Thyroid gland (tissue), 4 donors: ENCODE results near the gene NPAS2. TPM values are rescaled to one million over a fixed set of nuclear protein-coding genes. Genes with fewer than 3 reads are reported as not detected.
A peak's percentile ranks its signal among the peaks of the same experiment; 100 is the strongest.

Experiments
- DNase-seq, 2 donors: peaks; one replicate each; pipeline ENCODE4 v3.0.0-alpha.2; 2019
- H3K27ac ChIP-seq, 3 donors: fragments of 200-600 bp; sonication (generic); 1 replicate in 2 of 3; 2 replicates in 1 of 3; pipeline ENCODE4 v1.5.1; 2016 to 2019; ENCODE audit warnings: mild to moderate bottlenecking in 1 of 3, moderate library complexity in 1 of 3
- H3K27me3 ChIP-seq: fragments of 200-600 bp; sonication (generic); one replicate; pipeline ENCODE4 v1.5.1; 2019
- H3K36me3 ChIP-seq, 2 donors: fragments of 200-600 bp; sonication (generic); one replicate each; pipeline ENCODE4 v1.5.1; 2016 to 2019
- H3K4me1 ChIP-seq, 2 donors: fragments of 200-600 bp; sonication (generic); one replicate each; pipeline ENCODE4 v1.5.1; 2017 to 2019
- H3K4me3 ChIP-seq, 3 donors: fragments of 200-600 bp; sonication (generic); replicated peaks in 1 of 3; 1 replicate in 2 of 3; 2 replicates in 1 of 3; pipeline ENCODE4 v1.5.1; 2016; ENCODE audit warnings: mild to moderate bottlenecking in 1 of 3
- H3K9me3 ChIP-seq: fragments of 200-600 bp; sonication (generic); one replicate; pipeline ENCODE4 v1.5.1; 2017
- POLR2A ChIP-seq, 2 donors: fragments of 450-650 bp; IDR thresholded peaks; one replicate each; pipeline ENCODE4 v1.6.1; 2017; ENCODE audit warnings: antibody characterized with exemption in 2 of 2, mild to moderate bottlenecking in 2 of 2, moderate library complexity in 1 of 2
- WGBS, 2 donors: methylation state at CpG; one replicate each; pipeline ENCODE4 v1.1.5; 2017; 5-methylcytosine and 5-hydroxymethylcytosine counted together
- intact Hi-C: fragments of 100-400 bp; cut with DNase I; formaldehyde crosslinking; loops from one replicate; pipeline ENCODE4 v1.15.1; 2023
- total RNA-seq, 4 donors: library from RNA; depleted of rRNA; stranded (reverse); fragments of >200 nt; gene quantifications; one replicate each; pipeline ENCODE4 v1.2.3, GENCODE V29; 2016
- TF ChIP-seq, protein P1 (sequence below), 6 experiments: fragments of 200-600 bp in 3 of 6; fragments of 450-650 bp in 3 of 6; sonication (generic) in 3 of 6; IDR thresholded peaks; one replicate each; pipeline ENCODE4 v1.5.1; 2016 to 2019; ENCODE audit warnings: antibody characterized with exemption in 6 of 6, mild to moderate bottlenecking in 2 of 6, inconsistent platforms in 1 of 6, moderate library complexity in 1 of 6

NPAS2 gene
- total RNA-seq, 4 donors from 2014 or later: 12.7 to 22.8 (median 16.1) TPM

DNA sequence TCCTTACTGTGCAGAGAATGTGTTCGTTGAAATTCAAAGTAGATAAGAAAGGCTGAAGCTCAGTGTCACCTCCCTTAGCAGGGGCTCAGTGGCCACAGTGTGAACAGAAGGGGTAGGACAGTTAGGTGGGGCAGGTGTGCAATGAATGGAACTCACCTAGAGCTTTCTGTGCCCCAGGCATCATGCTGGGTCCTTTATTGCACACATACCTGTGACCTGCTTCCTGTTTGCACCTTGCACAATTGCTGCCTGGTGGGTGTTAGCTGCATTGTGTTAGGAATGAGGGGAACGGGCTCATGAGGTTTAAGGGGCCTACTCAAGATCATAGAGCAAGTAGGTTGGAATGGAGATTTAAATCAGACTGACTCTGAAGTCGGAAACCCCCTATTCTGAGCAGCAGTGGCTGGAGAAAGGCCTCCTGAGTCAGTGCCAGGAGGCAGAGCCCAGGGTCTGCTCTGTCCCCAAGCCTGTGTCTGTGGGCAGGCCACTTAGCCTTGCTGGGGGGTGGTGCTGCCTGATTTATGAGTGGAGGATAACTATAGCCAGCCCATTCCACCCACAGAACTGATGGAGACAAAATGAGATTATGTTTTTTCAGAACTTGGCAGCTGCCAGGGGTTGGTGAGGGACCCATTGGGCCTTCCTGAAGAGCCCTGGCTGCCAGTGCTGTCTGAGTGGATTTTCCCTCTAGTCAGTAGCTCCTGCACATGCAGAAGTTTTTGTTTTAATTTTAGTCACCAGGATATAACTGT lies 76.2 kb downstream of the NPAS2 start:
- TF ChIP-seq POLR2A (IDR thresholded peaks at IDR 0.05): no peak
- TF ChIP-seq, protein P1, sequence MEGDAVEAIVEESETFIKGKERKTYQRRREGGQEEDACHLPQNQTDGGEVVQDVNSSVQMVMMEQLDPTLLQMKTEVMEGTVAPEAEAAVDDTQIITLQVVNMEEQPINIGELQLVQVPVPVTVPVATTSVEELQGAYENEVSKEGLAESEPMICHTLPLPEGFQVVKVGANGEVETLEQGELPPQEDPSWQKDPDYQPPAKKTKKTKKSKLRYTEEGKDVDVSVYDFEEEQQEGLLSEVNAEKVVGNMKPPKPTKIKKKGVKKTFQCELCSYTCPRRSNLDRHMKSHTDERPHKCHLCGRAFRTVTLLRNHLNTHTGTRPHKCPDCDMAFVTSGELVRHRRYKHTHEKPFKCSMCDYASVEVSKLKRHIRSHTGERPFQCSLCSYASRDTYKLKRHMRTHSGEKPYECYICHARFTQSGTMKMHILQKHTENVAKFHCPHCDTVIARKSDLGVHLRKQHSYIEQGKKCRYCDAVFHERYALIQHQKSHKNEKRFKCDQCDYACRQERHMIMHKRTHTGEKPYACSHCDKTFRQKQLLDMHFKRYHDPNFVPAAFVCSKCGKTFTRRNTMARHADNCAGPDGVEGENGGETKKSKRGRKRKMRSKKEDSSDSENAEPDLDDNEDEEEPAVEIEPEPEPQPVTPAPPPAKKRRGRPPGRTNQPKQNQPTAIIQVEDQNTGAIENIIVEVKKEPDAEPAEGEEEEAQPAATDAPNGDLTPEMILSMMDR (IDR thresholded peaks at IDR 0.05): no peak
- Histone ChIP-seq H3K9me3 (no peaks in the 10 kb centered on the region), H3K4me3 (no peak overlapping the region), H3K27ac (peak overlapping the region; percentile 34 to 83 (median 76)), H3K4me1 (peaks cover 19 to 20% of the 10 kb centered on the region in 2 donors), H3K27me3 (no peaks in the 10 kb centered on the region), H3K36me3 (no peaks in the 10 kb centered on the region)
- DNase-seq: peak; percentile 56 to 64
- 46 to 51% methylated on average over 3 of the region's 3 CpGs for WGBS, 2 donors
- intact Hi-C loops: loop anchor here (10.0 kb wide), 1 partner anchor 71 kb away; the partner anchor contains the start of gene NPAS2

DNA sequence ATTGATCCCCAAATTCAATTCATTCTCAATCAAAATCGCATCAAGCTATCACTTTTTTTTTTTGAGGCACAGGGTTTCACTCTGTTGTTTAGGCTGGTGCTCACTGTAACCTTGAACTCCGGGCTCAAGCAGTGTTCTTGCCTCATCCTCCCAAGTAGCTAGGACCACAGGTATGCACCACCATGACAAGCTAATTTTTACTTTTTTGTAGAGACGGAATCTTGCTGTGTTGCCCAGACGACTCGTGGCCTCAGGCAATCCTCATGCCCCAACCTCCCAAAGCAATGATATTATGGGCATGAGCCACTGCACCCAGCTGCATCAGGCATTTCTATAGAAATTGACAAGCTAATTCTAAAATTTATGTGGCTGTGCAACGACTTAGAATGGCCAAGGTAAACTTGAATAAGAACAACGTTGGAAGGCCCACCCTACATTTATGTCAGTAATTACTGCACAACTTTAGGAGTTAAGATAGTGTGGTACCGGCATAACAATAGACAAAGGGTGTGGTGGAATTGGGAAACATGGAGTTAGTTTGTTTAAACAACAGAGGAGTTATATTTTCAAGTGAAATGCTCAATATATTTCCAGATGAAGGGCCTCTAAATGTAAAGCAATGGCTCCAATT lies 78.2 kb downstream of the NPAS2 start:
- Histone ChIP-seq H3K4me3 (no peak overlapping the region), H3K27me3 (no peaks in the 10 kb centered on the region), H3K36me3 (no peaks in the 10 kb centered on the region), H3K4me1 (peaks cover 19 to 20% of the 10 kb centered on the region in 2 donors), H3K27ac (no peak overlapping the region), H3K9me3 (no peaks in the 10 kb centered on the region)
- no peak for DNase-seq
- intact Hi-C loops: loop anchor here (10.0 kb wide), 1 partner anchor 73 kb away; the partner anchor contains the start of gene NPAS2
- WGBS, 2 donors: 88 to 92% methylated on average over 8 of the region's 8 CpGs
- TF ChIP-seq, protein P1 (IDR thresholded peaks at IDR 0.05): no peak
- TF ChIP-seq POLR2A (IDR thresholded peaks at IDR 0.05): no peak

DNA sequence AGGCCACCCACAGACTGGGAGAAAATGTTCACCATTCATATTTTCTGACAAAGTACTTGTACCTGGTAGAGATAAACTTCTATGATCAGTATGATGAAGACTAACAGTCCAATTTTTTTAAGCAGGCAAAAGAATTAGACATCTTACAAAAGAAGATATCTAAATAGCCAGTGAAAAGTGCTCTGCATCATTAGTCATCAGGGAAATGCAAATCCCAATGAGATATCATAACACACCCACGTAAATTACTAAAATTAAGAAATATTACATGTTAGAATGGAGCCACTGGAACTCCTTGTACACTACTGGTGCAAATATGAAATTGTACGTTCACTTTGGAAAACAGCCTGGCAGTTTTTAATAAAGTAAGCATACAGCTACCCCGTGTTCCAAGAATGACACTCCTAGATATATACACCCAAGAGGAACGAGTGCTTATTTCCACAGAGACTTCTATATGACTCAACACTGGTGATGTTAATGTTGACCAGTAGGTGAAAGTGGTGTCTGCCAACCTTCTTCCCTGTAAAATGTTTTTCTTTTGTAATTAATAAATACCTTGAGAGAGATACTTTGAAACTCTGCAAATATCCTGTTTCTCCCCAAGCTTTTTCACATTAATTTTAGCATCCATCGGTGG lies 80.3 kb downstream of the NPAS2 start:
- Histone ChIP-seq H3K9me3 (no peaks in the 10 kb centered on the region), H3K4me3 (no peak overlapping the region), H3K27ac (no peak overlapping the region), H3K36me3 (no peaks in the 10 kb centered on the region), H3K27me3 (no peaks in the 10 kb centered on the region), H3K4me1 (peaks cover 14 to 18% of the 10 kb centered on the region in 2 donors)
- 94% methylated on average over 5 of the region's 5 CpGs for WGBS, 2 donors
- no peak for DNase-seq
- TF ChIP-seq, protein P1 (IDR thresholded peaks at IDR 0.05): no peak
- TF ChIP-seq POLR2A (IDR thresholded peaks at IDR 0.05): no peak
- intact Hi-C loops: no loop called here

DNA sequence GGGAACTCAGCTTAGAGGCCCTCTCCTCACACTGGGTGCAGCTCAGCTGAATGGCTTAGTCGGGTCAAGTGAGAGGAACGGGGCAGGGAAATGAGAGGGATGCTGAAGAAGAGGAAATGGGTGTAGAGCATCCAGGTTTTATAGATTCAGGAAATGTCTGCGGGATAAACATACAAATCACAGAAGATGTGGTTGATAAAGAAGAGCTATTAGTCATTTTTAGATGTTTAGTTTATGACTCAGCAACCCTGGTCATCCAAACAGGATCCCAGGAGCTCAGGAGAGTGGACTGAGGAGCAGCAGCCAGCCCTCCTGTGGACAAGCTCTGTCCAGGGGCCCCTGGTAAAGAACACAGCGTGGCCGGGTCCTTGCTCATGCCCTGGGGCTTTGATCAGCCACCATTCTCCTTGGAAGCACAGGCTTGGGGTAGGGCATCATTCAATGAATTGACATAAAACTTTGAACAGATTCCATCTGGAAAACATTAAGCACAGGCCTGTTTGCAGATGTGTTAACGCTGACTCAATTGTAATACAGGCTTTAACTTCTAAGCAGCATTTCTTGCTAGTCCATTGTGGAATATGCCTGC lies 83.0 kb downstream of the NPAS2 start:
- TF ChIP-seq, protein P1 (IDR thresholded peaks at IDR 0.05): no peak
- TF ChIP-seq POLR2A (IDR thresholded peaks at IDR 0.05): no peak
- no peak for DNase-seq
- Histone ChIP-seq H3K27ac (no peak overlapping the region), H3K4me3 (no peak overlapping the region), H3K36me3 (no peaks in the 10 kb centered on the region), H3K4me1 (no peaks in the 10 kb centered on the region), H3K9me3 (no peaks in the 10 kb centered on the region), H3K27me3 (no peaks in the 10 kb centered on the region)
- WGBS, 2 donors: 68 to 75% methylated on average over 6 of the region's 6 CpGs
- intact Hi-C loops: no loop called here
